Measurements from ENCODE around the gene MRPL47. TPM values are rescaled to one million over a fixed set of nuclear protein-coding genes. Genes with fewer than 3 reads are reported as not detected.

The MRPL47 gene
- total and polyA plus RNA-seq, 2 experiments from 2014 or later, result 38.3 to 63.8 TPM

DNA sequence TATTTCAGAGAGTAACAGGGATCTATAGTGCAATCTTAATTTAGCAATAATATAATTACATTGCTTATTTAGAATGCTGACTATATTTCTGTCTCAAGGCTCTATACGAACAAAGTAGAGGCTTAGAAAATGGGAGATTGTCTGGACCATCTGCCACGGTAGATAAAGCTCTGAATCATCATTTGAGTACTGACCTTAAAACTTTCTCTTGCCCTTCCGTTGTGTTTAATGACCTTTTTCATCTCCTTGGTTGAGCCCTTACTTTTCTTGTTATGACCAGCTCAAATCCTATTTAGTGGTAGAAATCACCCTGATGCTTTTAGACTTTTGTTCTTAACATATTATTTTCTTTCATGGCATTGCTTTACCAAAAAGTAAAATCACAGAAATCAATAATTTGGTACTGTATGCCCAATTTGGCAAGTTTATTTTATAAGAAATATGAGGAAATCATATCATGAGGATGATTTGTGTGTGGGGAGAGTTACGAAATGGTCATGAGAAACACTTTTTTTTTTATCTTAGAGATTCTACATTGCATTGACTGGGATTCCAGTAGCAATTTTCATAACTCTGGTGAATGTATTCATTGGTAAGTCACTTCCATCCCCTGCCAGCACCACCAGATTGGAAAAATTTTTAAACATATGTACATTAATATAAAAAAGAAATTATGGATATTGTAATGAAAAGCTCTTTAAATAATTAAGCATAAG is 11.2 kb upstream of the MRPL47 start:
- TF ChIP-seq EZH2phosphoT487 (IDR thresholded peaks at IDR 0.05; ENCODE audit: low read depth, severe bottlenecking, unreplicated experiment) (no peak), EZH2 (IDR thresholded peaks at IDR 0.05; ENCODE audit: borderline replicate concordance) (no peak)
- TF ChIP-seq, protein P1, sequence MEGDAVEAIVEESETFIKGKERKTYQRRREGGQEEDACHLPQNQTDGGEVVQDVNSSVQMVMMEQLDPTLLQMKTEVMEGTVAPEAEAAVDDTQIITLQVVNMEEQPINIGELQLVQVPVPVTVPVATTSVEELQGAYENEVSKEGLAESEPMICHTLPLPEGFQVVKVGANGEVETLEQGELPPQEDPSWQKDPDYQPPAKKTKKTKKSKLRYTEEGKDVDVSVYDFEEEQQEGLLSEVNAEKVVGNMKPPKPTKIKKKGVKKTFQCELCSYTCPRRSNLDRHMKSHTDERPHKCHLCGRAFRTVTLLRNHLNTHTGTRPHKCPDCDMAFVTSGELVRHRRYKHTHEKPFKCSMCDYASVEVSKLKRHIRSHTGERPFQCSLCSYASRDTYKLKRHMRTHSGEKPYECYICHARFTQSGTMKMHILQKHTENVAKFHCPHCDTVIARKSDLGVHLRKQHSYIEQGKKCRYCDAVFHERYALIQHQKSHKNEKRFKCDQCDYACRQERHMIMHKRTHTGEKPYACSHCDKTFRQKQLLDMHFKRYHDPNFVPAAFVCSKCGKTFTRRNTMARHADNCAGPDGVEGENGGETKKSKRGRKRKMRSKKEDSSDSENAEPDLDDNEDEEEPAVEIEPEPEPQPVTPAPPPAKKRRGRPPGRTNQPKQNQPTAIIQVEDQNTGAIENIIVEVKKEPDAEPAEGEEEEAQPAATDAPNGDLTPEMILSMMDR (IDR thresholded peaks at IDR 0.05; ENCODE audit: poor library complexity), result no peak

DNA sequence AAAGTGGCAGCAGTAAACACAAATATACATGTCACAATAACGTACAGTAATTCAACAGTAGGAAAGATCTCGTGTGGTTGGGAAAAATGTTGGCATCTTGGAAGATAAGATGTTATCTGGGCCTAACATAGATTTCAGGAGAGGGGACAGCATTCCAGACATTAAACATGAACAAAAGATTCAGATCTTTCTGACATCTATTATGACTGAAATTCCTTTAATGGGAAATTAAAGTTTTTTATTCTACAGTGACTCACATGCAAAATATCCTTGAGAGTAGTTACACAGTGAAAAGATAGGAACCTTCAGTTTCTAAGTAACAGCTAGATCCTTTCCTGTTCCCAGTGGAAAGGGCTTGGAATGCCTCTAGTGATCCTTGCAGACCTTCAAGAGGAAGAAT is 9.4 kb upstream of the MRPL47 start:
- Histone ChIP-seq H3K9me3 (ENCODE audit: low read depth) (no peaks in the 10 kb centered on the region), H3K27ac (peak overlapping the region; percentile 55), H3K79me2 (peaks cover 35% of the 10 kb centered on the region), H3K4me3 (no peak overlapping the region), H3K36me3 (replicated peaks; ENCODE audit: insufficient read depth, low read depth) (no peaks in the 10 kb centered on the region), H2AFZ (no peak overlapping the region), H3K9me2 (replicated peaks; ENCODE audit: insufficient read depth) (no peaks in the 10 kb centered on the region), H3K27me3 (no peaks in the 10 kb centered on the region), H4K20me1 (ENCODE audit: insufficient read depth, poor library complexity, severe bottlenecking) (peaks cover 3% of the 10 kb centered on the region), H3K4me2 (no peak overlapping the region), H3K4me1 (ENCODE audit: insufficient read depth) (no peaks in the 10 kb centered on the region)
- WGBS (ENCODE audit: low lambda C conversion rate, missing lambda C conversion rate), result 58% methylated on average over 2 of the region's 2 CpGs
- TF ChIP-seq EZH2phosphoT487 (IDR thresholded peaks at IDR 0.05; ENCODE audit: low read depth, severe bottlenecking, unreplicated experiment) (no peak), EZH2 (IDR thresholded peaks at IDR 0.05; ENCODE audit: borderline replicate concordance) (no peak)
- peak; percentile 4 for DNase-seq (ENCODE audit: low spot score)

More for the DNA sequence above, 11.2 kb upstream of the MRPL47 start:
- no peak for DNase-seq (ENCODE audit: low spot score)
- peaks cover 1% of the 10 kb centered on the region for H4K20me1 ChIP-seq (ENCODE audit: insufficient read depth, poor library complexity, severe bottlenecking)
- 79% methylated on average over 4 of the region's 4 CpGs for WGBS (ENCODE audit: low lambda C conversion rate, missing lambda C conversion rate)
- no peak overlapping the region for H3K4me3 ChIP-seq
- H3K4me2 ChIP-seq, result no peak overlapping the region
- no peaks in the 10 kb centered on the region for H3K27me3 ChIP-seq
- no peaks in the 10 kb centered on the region for H3K4me1 ChIP-seq (ENCODE audit: insufficient read depth)
- H3K27ac ChIP-seq, result no peak overlapping the region
- H2AFZ ChIP-seq, result no peak overlapping the region
- H3K36me3 ChIP-seq (replicated peaks; ENCODE audit: insufficient read depth, low read depth), result peaks cover 1% of the 10 kb centered on the region
- no peaks in the 10 kb centered on the region for H3K9me2 ChIP-seq (replicated peaks; ENCODE audit: insufficient read depth)
- no peaks in the 10 kb centered on the region for H3K9me3 ChIP-seq (ENCODE audit: low read depth)
- peaks cover 18% of the 10 kb centered on the region for H3K79me2 ChIP-seq

DNA sequence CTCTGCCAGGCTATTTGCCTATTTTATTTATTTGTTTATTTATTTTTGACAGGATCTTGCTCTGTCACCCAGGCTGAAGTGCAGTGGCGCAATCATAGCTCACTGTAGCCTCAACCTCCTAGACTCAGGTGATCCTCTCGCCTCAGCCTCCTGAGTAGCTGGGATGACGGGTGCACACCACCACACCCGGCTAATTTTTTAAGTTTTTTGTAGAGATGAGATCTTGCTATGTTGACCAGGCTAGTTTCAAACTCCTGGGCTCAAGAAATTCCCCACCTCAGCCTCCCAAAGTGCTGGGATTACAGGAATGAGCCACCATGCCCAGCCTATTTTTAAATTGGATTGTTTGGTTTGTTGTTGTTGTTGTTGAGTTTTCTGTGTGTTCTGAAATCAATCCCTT is 5.6 kb upstream of the MRPL47 start:
- Histone ChIP-seq H3K9me3 (ENCODE audit: low read depth) (no peaks in the 10 kb centered on the region), H4K20me1 (ENCODE audit: insufficient read depth, poor library complexity, severe bottlenecking) (peaks cover 3% of the 10 kb centered on the region), H3K4me1 (ENCODE audit: insufficient read depth) (no peaks in the 10 kb centered on the region), H3K36me3 (replicated peaks; ENCODE audit: insufficient read depth, low read depth) (no peaks in the 10 kb centered on the region), H3K4me3 (no peak overlapping the region), H3K9me2 (replicated peaks; ENCODE audit: insufficient read depth) (no peaks in the 10 kb centered on the region), H3K79me2 (peaks cover 62% of the 10 kb centered on the region), H2AFZ (no peak overlapping the region), H3K27ac (no peak overlapping the region), H3K4me2 (no peak overlapping the region), H3K27me3 (no peaks in the 10 kb centered on the region)
- 96% methylated on average over 4 of the region's 4 CpGs for WGBS (ENCODE audit: low lambda C conversion rate, missing lambda C conversion rate)
- TF ChIP-seq EZH2 (IDR thresholded peaks at IDR 0.05; ENCODE audit: borderline replicate concordance) (no peak), EZH2phosphoT487 (IDR thresholded peaks at IDR 0.05; ENCODE audit: low read depth, severe bottlenecking, unreplicated experiment) (no peak)
- TF ChIP-seq, protein P1 (IDR thresholded peaks at IDR 0.05; ENCODE audit: poor library complexity), result no peak
- DNase-seq (ENCODE audit: low spot score), result no peak

DNA sequence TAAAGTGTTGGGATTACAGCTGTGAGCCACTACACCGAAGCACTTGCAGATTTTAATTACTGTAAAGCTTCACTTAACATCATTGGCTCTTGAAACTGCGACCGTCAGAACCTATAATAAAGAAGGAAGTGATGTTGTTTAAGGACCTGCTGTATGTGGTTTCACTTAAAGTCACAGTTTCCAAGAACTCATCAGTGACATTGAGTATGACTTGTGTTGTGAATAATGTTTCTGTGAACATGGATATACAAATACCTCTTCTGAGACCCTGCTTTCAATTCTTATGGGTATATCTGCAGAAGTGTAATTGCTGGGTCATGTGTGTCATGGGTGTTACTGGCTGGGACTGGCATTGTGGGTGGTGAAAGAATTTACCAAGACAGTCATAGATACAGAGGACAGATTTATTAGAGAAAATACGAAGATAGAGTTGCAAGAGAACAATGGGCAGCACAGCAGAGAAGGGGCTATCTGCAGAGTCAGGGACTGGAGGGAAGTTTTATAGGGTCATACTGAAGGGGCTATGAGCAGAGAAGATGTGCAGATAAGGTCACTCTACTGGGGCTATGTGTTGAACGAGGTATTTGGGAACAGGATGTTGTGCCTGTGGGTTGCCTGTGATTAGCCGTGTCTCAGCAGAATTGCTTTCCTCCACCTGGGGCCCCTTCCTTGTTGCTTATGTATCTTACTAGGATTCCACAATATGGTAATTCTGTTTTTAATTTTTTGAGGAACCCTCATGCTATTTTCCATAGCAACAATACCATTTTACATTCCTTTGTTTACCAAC is 4.7 kb upstream of the MRPL47 start:
- no peak overlapping the region for H3K4me3 ChIP-seq
- H3K27me3 ChIP-seq, result no peaks in the 10 kb centered on the region
- H3K4me1 ChIP-seq (ENCODE audit: insufficient read depth), result no peaks in the 10 kb centered on the region
- H4K20me1 ChIP-seq (ENCODE audit: insufficient read depth, poor library complexity, severe bottlenecking), result peaks cover 3% of the 10 kb centered on the region
- WGBS (ENCODE audit: low lambda C conversion rate, missing lambda C conversion rate), result 53% methylated on average over 6 of the region's 6 CpGs
- TF ChIP-seq, protein P1 (IDR thresholded peaks at IDR 0.05; ENCODE audit: poor library complexity), result no peak
- no peak for TF ChIP-seq EZH2phosphoT487 (IDR thresholded peaks at IDR 0.05; ENCODE audit: low read depth, severe bottlenecking, unreplicated experiment)
- no peak for TF ChIP-seq EZH2 (IDR thresholded peaks at IDR 0.05; ENCODE audit: borderline replicate concordance)
- H3K36me3 ChIP-seq (replicated peaks; ENCODE audit: insufficient read depth, low read depth), result no peaks in the 10 kb centered on the region
- H2AFZ ChIP-seq, result no peak overlapping the region
- DNase-seq (ENCODE audit: low spot score), result no peak
- H3K27ac ChIP-seq, result no peak overlapping the region
- no peak overlapping the region for H3K4me2 ChIP-seq
- no peaks in the 10 kb centered on the region for H3K9me3 ChIP-seq (ENCODE audit: low read depth)
- H3K79me2 ChIP-seq, result peaks cover 67% of the 10 kb centered on the region
- no peaks in the 10 kb centered on the region for H3K9me2 ChIP-seq (replicated peaks; ENCODE audit: insufficient read depth)
